ENCODE data around the gene SAMD1. TPM values are rescaled to one million over a fixed set of nuclear protein-coding genes. Genes with fewer than 3 reads are reported as not detected.
A peak's percentile ranks its signal among the peaks of the same experiment; 100 is the strongest.

SAMD1 gene
- total RNA-seq, 1 experiment from 2014 or later: 64.1 TPM

- Histone ChIP-seq H3K9me3 (replicated peaks) (no peaks in the 10 kb centered on the region), H3K27me3 (replicated peaks) (no peaks in the 10 kb centered on the region), H3K27ac (no peak overlapping the region), H3K36me3 (peaks cover 20% of the 10 kb centered on the region), H3K4me3 (no peak overlapping the region), H3K4me1 (replicated peaks) (no peaks in the 10 kb centered on the region)
- no peak for DNase-seq (ENCODE audit: low read depth in 1 of 2, low spot score in 2 of 2)
These were observed 17.3 kb upstream of the SAMD1 start for GRCh38 chr19:14107581-14108461.

- no peaks in the 10 kb centered on the region for H3K9me3 ChIP-seq (replicated peaks)
- H3K27ac ChIP-seq: no peak overlapping the region
- DNase-seq (ENCODE audit: low read depth in 1 of 2, low spot score in 2 of 2): no peak
- no peaks in the 10 kb centered on the region for H3K4me1 ChIP-seq (replicated peaks)
- peaks cover 30% of the 10 kb centered on the region for H3K36me3 ChIP-seq
- no peaks in the 10 kb centered on the region for H3K27me3 ChIP-seq (replicated peaks)
- no peak overlapping the region for H3K4me3 ChIP-seq
These were observed 16.3 kb upstream of the SAMD1 start for GRCh38 chr19:14106840-14107239.

DNA sequence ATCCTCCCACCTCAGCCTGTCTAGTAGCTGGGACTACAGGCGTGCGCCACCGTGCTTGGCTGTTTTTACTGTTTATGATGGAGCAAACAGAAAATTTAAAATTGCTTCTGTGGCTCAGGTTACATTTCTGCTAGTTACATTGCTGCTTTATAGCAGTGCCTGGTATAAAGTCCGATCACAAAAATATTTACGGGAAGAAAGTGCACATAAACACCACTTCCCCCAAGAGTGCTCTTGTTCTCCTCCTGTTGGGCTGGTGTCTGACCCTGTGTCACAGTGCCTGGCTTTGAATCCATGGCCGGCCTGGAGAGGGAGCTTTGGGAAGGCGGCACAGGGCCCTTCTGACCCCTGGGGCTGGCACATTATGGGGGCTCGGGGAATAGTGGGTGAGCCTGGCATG, 15.1 kb upstream of the SAMD1 start:
- no peak for DNase-seq (ENCODE audit: low read depth in 1 of 2, low spot score in 2 of 2)
- no peak overlapping the region for H3K27ac ChIP-seq
- H3K4me3 ChIP-seq: no peak overlapping the region
- no peaks in the 10 kb centered on the region for H3K27me3 ChIP-seq (replicated peaks)
- no peaks in the 10 kb centered on the region for H3K9me3 ChIP-seq (replicated peaks)
- H3K36me3 ChIP-seq: peaks cover 42% of the 10 kb centered on the region
- no peaks in the 10 kb centered on the region for H3K4me1 ChIP-seq (replicated peaks)

DNA sequence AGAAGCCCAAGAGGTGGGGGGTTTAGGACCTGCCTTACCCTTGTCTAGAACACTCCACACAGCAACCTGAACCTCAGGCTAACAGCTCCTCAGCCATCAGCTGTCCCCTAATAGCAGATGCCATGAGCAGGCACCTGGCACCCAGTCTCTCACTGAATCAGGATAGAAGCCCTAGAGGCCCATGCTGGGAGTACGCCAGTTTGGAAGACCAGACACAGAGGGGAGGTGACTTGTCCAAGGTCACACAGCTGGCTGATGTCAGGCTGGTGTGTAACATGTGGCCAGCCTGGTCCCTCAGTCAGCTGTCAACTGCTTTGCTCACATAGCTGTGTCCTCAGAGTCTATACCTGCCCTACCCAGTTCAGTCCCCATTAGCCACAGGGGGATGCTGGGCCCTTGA, 12.8 kb upstream of the SAMD1 start:
- H3K27me3 ChIP-seq (replicated peaks): no peaks in the 10 kb centered on the region
- peaks cover 48% of the 10 kb centered on the region for H3K36me3 ChIP-seq
- H3K4me1 ChIP-seq (replicated peaks): no peaks in the 10 kb centered on the region
- no peaks in the 10 kb centered on the region for H3K9me3 ChIP-seq (replicated peaks)
- H3K4me3 ChIP-seq: no peak overlapping the region
- H3K27ac ChIP-seq: no peak overlapping the region
- DNase-seq (ENCODE audit: low read depth in 1 of 2, low spot score in 2 of 2): no peak

DNA sequence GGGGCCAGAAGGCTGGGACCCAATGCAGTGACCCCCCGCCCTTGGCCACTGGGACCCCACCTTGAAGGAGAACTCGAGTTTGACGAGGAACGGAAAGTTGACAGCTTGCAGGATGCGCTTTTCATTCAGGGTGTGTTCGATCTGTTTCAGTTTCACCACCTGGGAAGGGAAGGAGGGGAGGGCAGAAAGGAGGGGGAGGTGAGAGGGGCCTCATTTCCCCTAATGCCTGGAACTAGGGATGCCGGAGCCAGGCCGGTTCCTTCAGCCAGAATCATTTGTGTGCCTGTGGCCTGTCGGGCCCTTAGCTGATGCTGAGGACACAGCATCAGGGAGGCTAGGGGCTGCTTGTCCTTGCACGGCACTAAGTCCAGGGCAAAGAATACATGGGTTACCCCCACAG, 12.2 kb upstream of the SAMD1 start:
- no peaks in the 10 kb centered on the region for H3K9me3 ChIP-seq (replicated peaks)
- H3K27me3 ChIP-seq (replicated peaks): no peaks in the 10 kb centered on the region
- no peaks in the 10 kb centered on the region for H3K4me1 ChIP-seq (replicated peaks)
- H3K36me3 ChIP-seq: peaks cover 45% of the 10 kb centered on the region
- no peak for DNase-seq (ENCODE audit: low read depth in 1 of 2, low spot score in 2 of 2)
- H3K27ac ChIP-seq: no peak overlapping the region
- no peak overlapping the region for H3K4me3 ChIP-seq

DNA sequence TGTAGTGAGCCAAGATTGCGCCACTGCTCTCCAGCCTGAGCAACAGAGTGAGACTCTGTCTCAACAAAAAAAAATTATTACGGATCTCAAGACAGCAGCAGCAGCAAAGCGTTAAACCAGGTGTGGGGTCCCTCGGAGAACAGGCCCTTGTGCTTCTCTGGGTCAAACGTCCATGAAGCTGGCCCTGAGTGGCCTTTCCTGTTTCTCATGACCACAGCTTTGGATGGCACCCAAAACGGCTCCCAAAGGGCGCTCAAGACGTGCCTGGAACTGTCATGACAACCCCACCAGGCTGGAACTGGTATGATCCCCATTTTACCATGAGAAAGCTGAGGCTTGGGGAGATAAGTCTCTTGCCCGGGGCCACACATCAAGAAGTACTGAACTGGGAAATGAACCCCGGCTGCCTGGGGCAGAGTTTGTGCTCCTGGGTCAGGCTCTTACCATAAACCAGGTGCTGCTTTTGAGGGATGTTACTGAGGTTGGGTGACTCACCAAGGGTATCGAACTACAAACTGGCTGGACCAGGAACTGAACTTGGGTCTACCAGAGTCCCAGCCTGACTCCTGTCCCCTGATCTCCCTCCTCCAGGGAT, 11.6 kb upstream of the SAMD1 start:
- H3K9me3 ChIP-seq (replicated peaks): no peaks in the 10 kb centered on the region
- H3K4me3 ChIP-seq: no peak overlapping the region
- H3K27ac ChIP-seq: no peak overlapping the region
- H3K36me3 ChIP-seq: peaks cover 48% of the 10 kb centered on the region
- DNase-seq (ENCODE audit: low read depth in 1 of 2, low spot score in 2 of 2): no peak
- no peaks in the 10 kb centered on the region for H3K4me1 ChIP-seq (replicated peaks)
- H3K27me3 ChIP-seq (replicated peaks): no peaks in the 10 kb centered on the region

DNA sequence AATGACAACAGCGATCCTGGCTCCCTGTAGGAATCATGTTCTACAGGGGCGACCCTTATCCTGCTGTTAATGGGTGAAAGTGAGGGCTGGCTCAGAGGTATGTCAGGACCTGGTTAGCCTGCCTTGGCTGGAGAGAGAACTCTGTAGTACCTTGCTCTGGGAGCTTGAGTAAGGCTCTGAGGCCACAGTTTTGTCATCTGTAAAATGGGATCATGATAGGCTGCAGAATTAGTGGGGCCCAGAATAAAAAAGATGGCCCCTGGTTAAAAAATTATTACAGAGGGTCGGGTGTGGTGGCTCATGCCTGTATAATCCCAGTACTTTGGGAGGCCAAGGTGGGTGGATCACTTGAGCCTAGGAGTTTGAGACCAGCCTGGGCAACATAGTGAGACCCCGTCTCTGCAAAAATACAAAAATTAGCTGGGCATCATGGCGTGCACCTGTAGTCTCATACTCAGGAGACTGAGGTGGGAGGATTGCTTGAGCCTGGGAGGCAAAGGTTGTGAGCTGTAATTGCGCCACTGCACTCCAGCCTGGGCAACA, 10.5 kb upstream of the SAMD1 start:
- H3K9me3 ChIP-seq (replicated peaks): no peaks in the 10 kb centered on the region
- no peak overlapping the region for H3K4me3 ChIP-seq
- peaks cover 53% of the 10 kb centered on the region for H3K36me3 ChIP-seq
- no peaks in the 10 kb centered on the region for H3K27me3 ChIP-seq (replicated peaks)
- no peaks in the 10 kb centered on the region for H3K4me1 ChIP-seq (replicated peaks)
- H3K27ac ChIP-seq: no peak overlapping the region
- no peak for DNase-seq (ENCODE audit: low read depth in 1 of 2, low spot score in 2 of 2)

GRCh38 chr19:14097532-14098151, 7.1 kb upstream of the SAMD1 start:
- no peaks in the 10 kb centered on the region for H3K27me3 ChIP-seq (replicated peaks)
- no peaks in the 10 kb centered on the region for H3K4me1 ChIP-seq (replicated peaks)
- no peak overlapping the region for H3K4me3 ChIP-seq
- H3K9me3 ChIP-seq (replicated peaks): peaks cover 8% of the 10 kb centered on the region; the same call in 1 of the 2 replicates
- DNase-seq (ENCODE audit: low read depth in 1 of 2, low spot score in 2 of 2): no peak
- H3K27ac ChIP-seq: no peak overlapping the region
- peaks cover 45% of the 10 kb centered on the region for H3K36me3 ChIP-seq

GRCh38 chr19:14096272-14096992, 5.9 kb upstream of the SAMD1 start:
- peaks cover 32% of the 10 kb centered on the region for H3K36me3 ChIP-seq
- no peak overlapping the region for H3K27ac ChIP-seq
- peaks cover under 1% of the 10 kb centered on the region; the same call in 1 of the 2 replicates for H3K4me1 ChIP-seq (replicated peaks)
- H3K4me3 ChIP-seq: no peak overlapping the region
- peaks cover 8% of the 10 kb centered on the region; the same call in 1 of the 2 replicates for H3K9me3 ChIP-seq (replicated peaks)
- DNase-seq (ENCODE audit: low read depth in 1 of 2, low spot score in 2 of 2): no peak
- no peaks in the 10 kb centered on the region for H3K27me3 ChIP-seq (replicated peaks)

DNA sequence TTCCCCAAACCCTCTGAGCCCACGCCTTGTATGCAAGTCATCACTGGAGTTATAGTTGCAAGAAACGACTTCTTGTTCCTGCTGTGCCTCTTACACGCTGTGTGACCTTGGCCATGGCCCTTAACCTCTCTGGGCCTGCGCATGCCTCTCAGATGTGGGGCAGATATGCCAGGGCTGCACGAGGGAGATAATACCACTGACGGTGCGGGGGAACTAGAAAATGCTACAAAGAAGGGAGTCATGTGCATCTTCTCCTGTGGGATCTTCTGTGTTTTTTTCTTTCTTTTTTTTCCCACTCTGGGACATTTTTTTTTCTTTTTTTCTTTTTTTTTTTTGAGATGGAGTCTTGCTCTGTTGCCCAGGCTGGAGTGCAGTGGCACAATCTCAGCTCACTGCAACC, 4.3 kb upstream of the SAMD1 start:
- no peak for DNase-seq (ENCODE audit: low read depth in 1 of 2, low spot score in 2 of 2)
- H3K4me1 ChIP-seq (replicated peaks): peaks cover 5% of the 10 kb centered on the region; the same call in 1 of the 2 replicates
- peaks cover 8% of the 10 kb centered on the region; the same call in 1 of the 2 replicates for H3K9me3 ChIP-seq (replicated peaks)
- no peak overlapping the region for H3K4me3 ChIP-seq
- no peak overlapping the region for H3K27ac ChIP-seq
- no peaks in the 10 kb centered on the region for H3K27me3 ChIP-seq (replicated peaks)
- H3K36me3 ChIP-seq: peaks cover 22% of the 10 kb centered on the region

GRCh38 chr19:14093117-14093823, 2.7 kb upstream of the SAMD1 start:
- H3K4me3 ChIP-seq: no peak overlapping the region
- no peak for DNase-seq (ENCODE audit: low read depth in 1 of 2, low spot score in 2 of 2)
- peaks cover 13% of the 10 kb centered on the region for H3K4me1 ChIP-seq (replicated peaks)
- peaks cover 8% of the 10 kb centered on the region; the same call in 1 of the 2 replicates for H3K9me3 ChIP-seq (replicated peaks)
- no peaks in the 10 kb centered on the region for H3K27me3 ChIP-seq (replicated peaks)
- H3K27ac ChIP-seq: no peak overlapping the region
- H3K36me3 ChIP-seq: peaks cover 35% of the 10 kb centered on the region

- H3K27ac ChIP-seq: no peak overlapping the region
These were observed 1.4 kb upstream of the SAMD1 start for GRCh38 chr19:14091813-14092462.

More at GRCh38 chr19:14091813-14092462, 1.4 kb upstream of the SAMD1 start:
- H3K36me3 ChIP-seq: peaks cover 30% of the 10 kb centered on the region
- H3K4me3 ChIP-seq: peak overlapping the region; percentile 83
- H3K9me3 ChIP-seq (replicated peaks): peaks cover 8% of the 10 kb centered on the region; the same call in 1 of the 2 replicates
- DNase-seq (ENCODE audit: low read depth in 1 of 2, low spot score in 2 of 2): no peak
- H3K4me1 ChIP-seq (replicated peaks): peaks cover 13% of the 10 kb centered on the region
- H3K27me3 ChIP-seq (replicated peaks): no peaks in the 10 kb centered on the region
